DMS 273 treated with DMSO at 0.1 percent for 48 hours (cell line): ENCODE data around the gene PTGES3L.
"Not testable (repeated sequence)": the region's sequence is repeated elsewhere in the genome, so short reads cannot be mapped to it uniquely, and the experiment has no call there.

ENCODE experiments used
- DNase-seq: peaks from one replicate; lab custom pipeline; 2025; lab: John Stamatoyannopoulos, UW

The PTGES3L gene

DNA sequence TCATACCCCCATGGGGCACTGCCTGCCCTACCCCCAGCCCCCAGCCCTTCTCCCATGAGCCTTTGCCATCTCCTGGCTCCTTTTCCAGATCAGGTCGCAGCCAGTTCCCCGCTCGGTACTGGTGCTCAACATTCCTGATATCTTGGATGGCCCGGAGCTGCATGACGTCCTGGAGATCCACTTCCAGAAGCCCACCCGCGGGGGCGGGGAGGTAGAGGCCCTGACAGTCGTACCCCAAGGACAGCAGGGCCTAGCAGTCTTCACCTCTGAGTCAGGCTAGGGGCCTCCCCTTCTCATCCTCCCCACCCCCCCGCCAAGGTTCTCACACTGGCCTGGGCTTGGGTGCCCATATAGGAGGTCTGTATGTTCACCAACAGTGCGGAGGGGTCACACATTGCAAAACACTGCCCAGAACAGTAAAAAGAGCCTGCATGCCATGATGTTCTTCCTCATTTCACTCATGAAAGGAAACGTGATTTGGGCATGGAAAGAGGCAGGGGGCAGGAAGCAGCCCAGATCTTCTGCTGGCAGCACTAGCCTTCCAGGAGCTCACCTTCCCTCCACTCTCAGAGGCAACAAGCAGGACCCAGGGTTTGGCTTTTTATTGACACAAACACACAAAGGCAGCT is 34.3 kb upstream of the PTGES3L start:
- DNase-seq, result no peak

DNA sequence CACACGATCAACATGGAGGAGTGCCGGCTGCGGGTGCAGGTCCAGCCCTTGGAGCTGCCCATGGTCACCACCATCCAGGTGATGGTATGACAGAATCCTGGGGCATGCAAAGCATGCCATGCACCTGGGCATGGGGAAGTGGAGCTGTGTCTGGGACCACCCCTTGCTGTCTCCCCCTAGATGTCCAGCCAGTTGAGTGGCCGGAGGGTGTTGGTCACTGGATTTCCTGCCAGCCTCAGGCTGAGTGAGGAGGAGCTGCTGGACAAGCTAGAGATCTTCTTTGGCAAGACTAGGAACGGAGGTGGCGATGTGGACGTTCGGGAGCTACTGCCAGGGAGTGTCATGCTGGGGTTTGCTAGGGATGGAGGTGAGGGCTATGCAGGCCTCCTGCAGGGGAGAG is 33.4 kb upstream of the PTGES3L start:
- DNase-seq, result no peak

- DNase-seq, result no peak
Measured at GRCh38 chr17:43011728-43012472, 32.0 kb upstream of the PTGES3L start.

GRCh38 chr17:43010667-43011308 is 30.9 kb upstream of the PTGES3L start:
- DNase-seq, result no peak

- peak; percentile 71 for DNase-seq
Measured at GRCh38 chr17:43006639-43007551, 27.0 kb upstream of the PTGES3L start, which contains the start of gene IFI35. IFI35 (plus strand) TSS chr17:43006784; CDS start chr17:43006948, 164 bp downstream.

- peak; percentile 37 for DNase-seq
Measured at GRCh38 chr17:43003542-43004172, 23.8 kb upstream of the PTGES3L start.

GRCh38 chr17:43000894-43001293 is 21.0 kb upstream of the PTGES3L start:
- DNase-seq, result not testable (repeated sequence)

DNA sequence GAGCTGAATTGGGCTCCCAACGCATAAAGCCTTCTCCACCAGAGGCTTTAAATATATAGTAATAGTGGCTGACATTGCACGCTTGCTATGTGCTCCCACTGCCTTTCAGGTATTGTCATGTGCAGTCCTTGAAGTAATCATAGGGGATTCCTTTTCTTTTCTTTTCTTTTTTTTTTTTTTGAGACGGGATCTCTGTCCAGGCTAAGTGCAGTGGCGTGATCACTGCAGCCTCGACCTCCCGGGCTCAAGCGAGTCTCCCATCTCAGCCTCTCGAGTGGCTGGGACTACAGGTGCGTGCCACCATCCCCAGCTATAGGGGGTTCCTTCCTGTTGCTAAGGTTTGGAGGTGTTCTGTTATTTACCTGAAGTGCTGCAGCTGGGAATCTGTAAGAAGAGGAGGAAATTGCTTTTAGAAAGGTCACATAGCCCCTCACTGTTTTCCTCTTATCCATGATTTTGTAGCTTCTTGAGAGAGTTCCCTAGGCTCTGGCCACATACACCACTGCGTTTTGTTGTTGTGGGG is 19.2 kb upstream of the PTGES3L start:
- DNase-seq, result no peak

- DNase-seq, result peak; percentile 99
Measured at GRCh38 chr17:42997984-42998938, 18.4 kb upstream of the PTGES3L start, which contains the start of gene RPL27. RPL27 (plus strand) TSS chr17:42998419; CDS start chr17:42998751, 332 bp downstream.

DNA sequence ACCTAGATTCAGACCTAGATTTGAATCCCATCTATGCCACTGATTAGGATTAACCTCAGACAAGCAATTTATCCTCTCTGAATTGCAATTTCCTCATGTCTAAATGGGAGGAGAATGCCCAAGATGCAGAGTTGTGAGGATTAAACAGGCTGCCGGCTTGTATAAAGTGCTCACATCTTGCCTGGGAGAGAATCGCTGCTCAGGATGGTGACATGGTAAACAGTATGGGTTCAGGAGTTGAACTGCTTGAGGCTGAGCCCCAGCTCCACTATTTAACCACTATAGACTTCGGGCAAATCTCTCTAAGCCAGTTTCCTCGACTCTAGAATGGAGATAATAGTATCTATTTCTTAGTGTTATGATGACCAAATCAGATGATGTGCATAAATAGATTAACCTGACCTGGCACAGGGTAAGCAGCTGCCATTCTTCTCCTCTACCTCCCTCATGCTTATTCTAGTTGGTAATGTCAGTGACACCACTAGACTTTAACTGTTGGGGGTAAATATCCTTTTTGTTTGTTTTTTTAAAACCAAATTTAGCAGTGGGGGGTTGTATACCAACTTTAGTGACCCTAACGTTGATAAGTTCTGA is 17.6 kb upstream of the PTGES3L start:
- no peak for DNase-seq

GRCh38 chr17:42993913-42994312 is 14.0 kb upstream of the PTGES3L start:
- not testable (repeated sequence) for DNase-seq

DNA sequence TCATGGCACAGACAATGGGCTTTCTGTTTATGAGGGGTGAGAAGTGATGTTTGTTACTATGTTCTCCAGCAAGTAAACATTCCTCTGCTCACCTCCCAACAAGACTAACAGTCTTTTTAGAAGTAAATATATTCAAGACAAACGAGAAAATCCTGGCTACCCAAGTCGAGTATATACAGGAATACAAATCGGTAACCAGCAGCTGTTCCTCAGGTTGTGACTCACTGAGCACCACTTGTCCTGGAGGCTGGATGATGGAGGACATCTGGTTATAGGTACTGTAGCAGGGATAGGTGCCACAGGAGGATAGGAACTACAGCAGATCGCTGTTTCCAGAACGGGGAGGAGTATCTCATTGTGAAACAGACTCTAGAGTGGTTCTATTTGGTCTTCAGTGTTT is 13.0 kb upstream of the PTGES3L start:
- DNase-seq, result no peak

GRCh38 chr17:42991471-42991870 is 11.6 kb upstream of the PTGES3L start:
- DNase-seq, result no peak

DNA sequence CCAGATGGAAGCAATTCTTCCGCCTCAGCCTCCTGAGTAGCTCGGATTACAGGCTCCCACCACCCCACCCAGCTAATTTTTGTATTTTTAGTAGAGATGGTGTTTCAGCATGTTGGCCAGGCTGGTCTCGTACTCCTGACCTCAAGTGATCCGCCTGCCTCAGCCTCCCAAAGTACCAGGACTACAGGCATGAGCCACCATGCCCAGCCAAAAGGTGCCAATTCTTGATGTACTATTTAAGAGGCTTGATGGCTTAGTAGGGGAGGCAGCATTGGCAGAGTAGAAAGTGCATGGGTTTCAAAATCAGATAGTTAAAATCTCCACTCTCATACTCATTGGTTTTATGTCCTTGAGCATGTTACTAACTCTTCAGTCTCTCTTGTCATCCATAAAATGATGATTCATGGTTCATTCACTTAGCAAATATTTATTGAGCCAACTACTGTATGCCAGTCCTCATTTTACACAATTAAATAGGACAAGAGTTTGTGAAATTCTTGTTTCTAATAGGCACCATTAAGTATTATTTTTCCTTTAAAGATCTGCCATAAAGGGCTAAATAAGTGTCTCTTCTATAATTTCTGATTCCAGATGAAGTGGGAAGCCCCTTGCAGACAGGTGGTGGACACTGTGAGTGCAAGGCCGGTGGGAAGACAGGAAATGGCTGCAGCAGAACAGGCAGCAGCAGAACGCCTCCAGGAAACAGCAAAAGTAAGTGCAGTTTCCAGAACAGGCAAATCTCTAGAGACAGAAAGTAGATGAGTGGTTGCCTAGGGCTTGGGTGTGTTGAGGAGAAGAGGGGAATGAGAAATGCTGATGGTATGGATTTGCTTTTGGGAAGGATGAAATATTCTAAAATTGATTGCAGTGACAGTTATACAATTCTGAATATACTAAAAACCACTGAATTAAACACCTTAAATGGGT is 10.1 kb upstream of the PTGES3L start:
- DNase-seq, result no peak

DNA sequence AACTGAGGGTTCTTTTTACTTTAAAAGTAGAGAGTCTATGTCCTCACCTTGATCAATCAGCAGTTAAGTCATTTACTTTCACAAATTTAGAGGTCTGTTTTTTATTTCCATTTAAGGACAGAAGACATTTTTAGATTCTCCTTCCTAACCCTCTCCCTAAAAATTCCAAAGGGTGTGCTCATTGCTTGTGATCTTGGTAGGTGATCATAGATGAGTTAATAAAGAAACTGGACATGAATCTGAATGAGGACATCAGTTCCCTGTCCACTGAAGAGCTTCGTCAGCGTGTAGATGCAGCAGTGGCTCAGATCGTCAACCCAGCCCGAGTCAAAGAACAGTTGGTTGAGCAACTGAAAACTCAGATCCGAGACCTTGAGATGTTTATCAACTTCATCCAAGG is 9.3 kb upstream of the PTGES3L start:
- no peak for DNase-seq

- no peak for DNase-seq
Measured at GRCh38 chr17:42985225-42985624, 5.3 kb upstream of the PTGES3L start.

DNA sequence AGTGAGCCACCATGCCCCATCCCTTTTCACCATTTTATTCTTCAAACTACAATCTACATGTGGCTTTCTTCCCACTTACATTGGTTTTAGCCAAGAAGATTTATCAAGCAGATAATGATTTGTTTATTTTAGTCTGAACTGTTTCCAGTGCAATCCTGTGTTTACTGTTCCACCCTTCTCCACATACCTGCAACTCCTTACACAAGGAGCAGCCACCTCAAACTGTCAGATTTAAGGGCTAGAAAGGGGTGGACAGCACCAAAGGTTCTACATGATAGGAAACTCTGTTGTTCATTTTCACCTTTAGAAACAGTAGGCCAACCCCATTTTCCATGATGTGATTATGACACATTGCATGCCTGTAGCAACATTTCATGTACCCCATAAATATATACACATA is 2.4 kb upstream of the PTGES3L start:
- DNase-seq, result no peak

- no peak for DNase-seq
Measured at GRCh38 chr17:42980766-42981397, 1.0 kb upstream of the PTGES3L start.
